Measurements from ENCODE around the gene INO80B. TPM values are rescaled to one million over a fixed set of nuclear protein-coding genes. Genes with fewer than 3 reads are reported as not detected.
"Not testable (repeated sequence)": the region's sequence is repeated elsewhere in the genome, so short reads cannot be mapped to it uniquely, and the experiment has no call there.

The INO80B gene
- total RNA-seq, 2 donors from 2014 or later, result 15.4 to 17.8 TPM

GRCh38 chr2:74441170-74441689 lies 13.7 kb upstream of the INO80B start:
- H3K27ac ChIP-seq, result peak overlapping the region; percentile 54 to 79
- no peak for TF ChIP-seq CTCF (IDR thresholded peaks at IDR 0.05)
- ATAC-seq (ENCODE audit: insufficient number of reproducible peaks, low FRiP score, low read depth), result no peak
- peaks cover 3 to 49% of the 10 kb centered on the region in 2 donors for H3K4me1 ChIP-seq (ENCODE audit: control insufficient read depth in 1 of 2, low read depth in 2 of 2)
- no peak for DNase-seq (ENCODE audit: low spot score)
- peak overlapping the region; percentile 72 for H3K4me3 ChIP-seq
- H3K9me3 ChIP-seq, result no peaks in the 10 kb centered on the region
- no peaks in the 10 kb centered on the region for H3K36me3 ChIP-seq
- H3K27me3 ChIP-seq (replicated peaks; ENCODE audit: insufficient read depth), result no peaks in the 10 kb centered on the region

- DNase-seq (ENCODE audit: low spot score), result no peak
- H3K4me1 ChIP-seq (ENCODE audit: control insufficient read depth in 1 of 2, low read depth in 2 of 2), result peaks cover 3 to 49% of the 10 kb centered on the region in 2 donors
These were observed 13.0 kb upstream of the INO80B start, which contains the start of gene RTKN for GRCh38 chr2:74441690-74442482. RTKN (minus strand) TSS chr2:74441937; CDS start chr2:74441816, 121 bp downstream.

GRCh38 chr2:74442483-74443297 lies 12.2 kb upstream of the INO80B start:
- H3K36me3 ChIP-seq; H3K27me3 ChIP-seq (replicated peaks; ENCODE audit: insufficient read depth); DNase-seq (ENCODE audit: low spot score); H3K9me3 ChIP-seq; ATAC-seq (ENCODE audit: insufficient number of reproducible peaks, low FRiP score, low read depth); H3K27ac ChIP-seq: not testable (repeated sequence)
- H3K4me1 ChIP-seq (ENCODE audit: control insufficient read depth in 1 of 2, low read depth in 2 of 2), result peaks cover 3 to 48% of the 10 kb centered on the region in 2 donors
- peak overlapping the region; percentile 72 for H3K4me3 ChIP-seq

More at GRCh38 chr2:74441690-74442482, 13.0 kb upstream of the INO80B start, which contains the start of gene RTKN:
- H3K36me3 ChIP-seq, result no peaks in the 10 kb centered on the region
- TF ChIP-seq CTCF (IDR thresholded peaks at IDR 0.05), result no peak
- peak within 1 kb of the TSS; percentile 72 for H3K4me3 ChIP-seq
- H3K9me3 ChIP-seq, result no peaks in the 10 kb centered on the region
- peak within 1 kb of the TSS; percentile 54 to 79 for H3K27ac ChIP-seq
- ATAC-seq (ENCODE audit: insufficient number of reproducible peaks, low FRiP score, low read depth), result no peak
- H3K27me3 ChIP-seq (replicated peaks; ENCODE audit: insufficient read depth), result no peaks in the 10 kb centered on the region

- no peak for DNase-seq (ENCODE audit: low spot score)
These were observed 10.2 kb upstream of the INO80B start for GRCh38 chr2:74444498-74445318.

More at GRCh38 chr2:74444498-74445318, 10.2 kb upstream of the INO80B start:
- no peak for ATAC-seq (ENCODE audit: insufficient number of reproducible peaks, low FRiP score, low read depth)
- H3K4me3 ChIP-seq, result no peak overlapping the region
- no peak overlapping the region for H3K27ac ChIP-seq
- H3K9me3 ChIP-seq, result no peaks in the 10 kb centered on the region
- H3K27me3 ChIP-seq (replicated peaks; ENCODE audit: insufficient read depth), result no peaks in the 10 kb centered on the region
- no peak for TF ChIP-seq CTCF (IDR thresholded peaks at IDR 0.05)
- peaks cover under 1 to 29% of the 10 kb centered on the region in 2 donors for H3K4me1 ChIP-seq (ENCODE audit: control insufficient read depth in 1 of 2, low read depth in 2 of 2)
- no peaks in the 10 kb centered on the region for H3K36me3 ChIP-seq
